Peyer's patch (tissue), 4 donors: ENCODE results near the gene CFAP97D1. TPM values are rescaled to one million over a fixed set of nuclear protein-coding genes. Genes with fewer than 3 reads are reported as not detected.

Source experiments
- DNase-seq, 3 donors: peaks; one replicate each; pipeline ENCODE4 v3.0.0-alpha.2; 2017 to 2019
- H3K27ac ChIP-seq, 4 donors: fragments of 200-600 bp; sonication (generic); one replicate each; pipeline ENCODE4 v1.5.1; 2016 to 2019
- H3K27me3 ChIP-seq, 2 donors: fragments of 200-600 bp; sonication (generic); one replicate each; pipeline ENCODE4 v1.5.1; 2019
- H3K36me3 ChIP-seq, 3 donors: fragments of 200-600 bp; sonication (generic); one replicate each; pipeline ENCODE4 v1.5.1; 2016 to 2019
- H3K4me1 ChIP-seq, 4 donors: fragments of 200-600 bp; sonication (generic); one replicate each; pipeline ENCODE4 v1.5.1; 2016 to 2019
- H3K4me3 ChIP-seq, 4 donors: fragments of 200-600 bp; sonication (generic); 1 replicate in 3 of 4; 2 replicates in 1 of 4; pipeline ENCODE4 v1.5.1; 2016 to 2019; ENCODE audit warnings: mild to moderate bottlenecking in 1 of 4
- H3K9me3 ChIP-seq, 4 donors: fragments of 200-600 bp; sonication (generic); one replicate each; pipeline ENCODE4 v1.5.1; 2016 to 2019; ENCODE audit warnings: mild to moderate bottlenecking in 1 of 4
- POLR2A ChIP-seq, 2 donors: fragments of 450-650 bp; IDR thresholded peaks; one replicate each; pipeline ENCODE4 v1.5.1; 2017; ENCODE audit warnings: antibody characterized with exemption in 2 of 2, mild to moderate bottlenecking in 2 of 2, moderate library complexity in 2 of 2
- total RNA-seq, 4 donors: library from RNA; depleted of rRNA; stranded (reverse); fragments of >200 nt; gene quantifications; one replicate each; pipeline ENCODE4 v1.1.0, GENCODE V29; 2016
- TF ChIP-seq, protein P1 (sequence below), 6 experiments: fragments of 450-650 bp in 4 of 6; fragments of 200-600 bp in 2 of 6; sonication (generic) in 1 of 6; IDR thresholded peaks; one replicate each; pipeline ENCODE4 v1.5.1; 2017 to 2019; ENCODE audit warnings: antibody characterized with exemption in 6 of 6, mild to moderate bottlenecking in 3 of 6, moderate library complexity in 1 of 6

The CFAP97D1 gene
- total RNA-seq, 4 donors from 2014 or later = not detected

DNA sequence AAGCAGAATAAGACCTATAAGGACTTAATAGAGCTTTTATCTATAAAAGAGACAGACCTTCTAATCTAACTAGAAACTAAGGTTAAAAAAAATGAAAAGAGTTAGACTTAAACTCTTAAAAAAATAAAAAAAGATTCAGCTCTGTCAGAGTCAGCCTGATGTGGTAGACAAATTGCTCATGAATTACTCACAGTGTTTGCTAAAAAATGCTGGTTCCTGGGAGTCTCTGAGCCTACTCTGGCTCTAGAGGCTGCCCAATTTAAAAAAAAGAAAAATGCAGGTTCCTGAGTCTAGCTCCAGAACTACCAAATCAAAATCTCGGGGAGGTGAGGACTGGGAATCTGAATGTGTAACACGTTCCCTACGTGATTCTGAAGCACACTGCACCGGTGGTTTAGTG is 39.7 kb upstream of the CFAP97D1 start:
- H3K4me1 ChIP-seq = no peaks in the 10 kb centered on the region
- no peaks in the 10 kb centered on the region for H3K9me3 ChIP-seq
- DNase-seq = no peak
- H3K36me3 ChIP-seq = no peaks in the 10 kb centered on the region
- no peaks in the 10 kb centered on the region for H3K27me3 ChIP-seq
- TF ChIP-seq, protein P1, sequence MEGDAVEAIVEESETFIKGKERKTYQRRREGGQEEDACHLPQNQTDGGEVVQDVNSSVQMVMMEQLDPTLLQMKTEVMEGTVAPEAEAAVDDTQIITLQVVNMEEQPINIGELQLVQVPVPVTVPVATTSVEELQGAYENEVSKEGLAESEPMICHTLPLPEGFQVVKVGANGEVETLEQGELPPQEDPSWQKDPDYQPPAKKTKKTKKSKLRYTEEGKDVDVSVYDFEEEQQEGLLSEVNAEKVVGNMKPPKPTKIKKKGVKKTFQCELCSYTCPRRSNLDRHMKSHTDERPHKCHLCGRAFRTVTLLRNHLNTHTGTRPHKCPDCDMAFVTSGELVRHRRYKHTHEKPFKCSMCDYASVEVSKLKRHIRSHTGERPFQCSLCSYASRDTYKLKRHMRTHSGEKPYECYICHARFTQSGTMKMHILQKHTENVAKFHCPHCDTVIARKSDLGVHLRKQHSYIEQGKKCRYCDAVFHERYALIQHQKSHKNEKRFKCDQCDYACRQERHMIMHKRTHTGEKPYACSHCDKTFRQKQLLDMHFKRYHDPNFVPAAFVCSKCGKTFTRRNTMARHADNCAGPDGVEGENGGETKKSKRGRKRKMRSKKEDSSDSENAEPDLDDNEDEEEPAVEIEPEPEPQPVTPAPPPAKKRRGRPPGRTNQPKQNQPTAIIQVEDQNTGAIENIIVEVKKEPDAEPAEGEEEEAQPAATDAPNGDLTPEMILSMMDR (IDR thresholded peaks at IDR 0.05) = no peak
- TF ChIP-seq POLR2A (IDR thresholded peaks at IDR 0.05) = no peak
- H3K27ac ChIP-seq = no peak overlapping the region
- no peak overlapping the region for H3K4me3 ChIP-seq

DNA sequence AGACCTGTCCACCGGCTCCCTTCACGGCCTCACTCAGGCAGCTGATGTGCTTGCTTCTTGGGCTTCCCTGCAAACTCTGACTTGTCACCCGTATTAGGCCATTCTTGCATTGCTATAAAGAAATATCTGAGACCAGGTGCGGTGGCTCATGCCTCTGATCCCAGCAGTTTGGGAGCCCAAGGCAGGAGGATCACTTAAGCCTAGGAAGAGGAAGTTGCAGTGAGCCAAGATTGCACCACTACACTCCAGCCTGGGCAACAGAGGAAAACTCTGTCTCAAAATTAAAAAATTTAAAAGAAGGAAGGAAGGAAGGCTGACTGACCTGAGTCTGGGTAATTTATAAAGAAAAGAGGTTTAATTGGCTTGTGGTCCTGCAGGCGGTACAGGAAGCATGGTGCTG is 38.6 kb upstream of the CFAP97D1 start:
- DNase-seq = no peak
- H3K4me1 ChIP-seq = no peaks in the 10 kb centered on the region
- no peaks in the 10 kb centered on the region for H3K9me3 ChIP-seq
- H3K27me3 ChIP-seq = no peaks in the 10 kb centered on the region
- no peak overlapping the region for H3K27ac ChIP-seq
- TF ChIP-seq POLR2A (IDR thresholded peaks at IDR 0.05) = no peak
- TF ChIP-seq, protein P1 (IDR thresholded peaks at IDR 0.05) = no peak
- no peak overlapping the region for H3K4me3 ChIP-seq
- no peaks in the 10 kb centered on the region for H3K36me3 ChIP-seq

DNA sequence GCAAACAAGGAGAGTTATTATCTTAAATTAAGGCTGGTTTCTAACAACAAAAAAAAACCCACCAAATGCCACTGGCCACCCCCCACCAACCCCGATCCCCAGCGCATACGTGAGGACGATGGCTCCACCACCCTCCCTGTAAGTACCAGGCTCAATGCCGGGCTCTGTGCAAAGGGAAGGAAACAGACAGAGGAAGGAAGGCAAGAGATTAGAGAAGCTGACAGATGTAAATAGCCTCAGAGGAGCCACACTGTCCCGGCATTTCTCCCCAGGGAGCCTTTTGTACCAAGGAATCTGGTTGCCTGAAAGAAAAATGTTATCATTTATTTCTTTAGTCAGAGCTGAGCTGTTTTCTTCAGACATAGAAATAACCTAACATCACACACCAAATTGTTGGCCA is 34.7 kb upstream of the CFAP97D1 start:
- H3K4me1 ChIP-seq = no peaks in the 10 kb centered on the region
- no peak for DNase-seq
- H3K4me3 ChIP-seq = no peak overlapping the region
- TF ChIP-seq, protein P1 (IDR thresholded peaks at IDR 0.05) = no peak
- no peak for TF ChIP-seq POLR2A (IDR thresholded peaks at IDR 0.05)
- H3K27ac ChIP-seq = no peak overlapping the region
- H3K9me3 ChIP-seq = no peaks in the 10 kb centered on the region
- H3K27me3 ChIP-seq = no peaks in the 10 kb centered on the region
- H3K36me3 ChIP-seq = no peaks in the 10 kb centered on the region

DNA sequence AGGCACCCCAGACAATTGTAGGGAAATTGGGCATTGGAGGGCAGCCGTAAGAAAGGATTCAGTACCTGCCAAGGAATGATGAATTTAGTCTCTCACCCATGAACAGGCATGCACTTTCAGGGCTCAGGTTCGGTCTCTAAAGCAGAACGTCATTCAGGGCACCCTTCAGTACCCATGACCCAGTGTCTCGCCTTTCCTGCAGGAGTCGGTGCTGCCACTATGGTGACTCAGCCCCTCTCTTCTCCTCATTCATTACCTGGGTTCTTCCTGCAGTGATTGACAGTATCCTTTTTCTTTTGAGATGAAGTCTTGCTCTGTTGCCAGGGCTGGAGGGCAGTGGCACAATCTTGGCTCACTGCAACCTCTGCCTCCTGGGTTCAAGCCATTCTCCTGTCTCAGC is 30.1 kb upstream of the CFAP97D1 start:
- H3K4me3 ChIP-seq = no peak overlapping the region
- H3K27me3 ChIP-seq = peaks cover 0 to 5% of the 10 kb centered on the region in 2 donors
- H3K9me3 ChIP-seq = no peaks in the 10 kb centered on the region
- no peaks in the 10 kb centered on the region for H3K36me3 ChIP-seq
- TF ChIP-seq POLR2A (IDR thresholded peaks at IDR 0.05) = no peak
- TF ChIP-seq, protein P1 (IDR thresholded peaks at IDR 0.05) = no peak
- H3K4me1 ChIP-seq = peaks cover 0 to 3% (median under 1%) of the 10 kb centered on the region in 4 donors
- DNase-seq = no peak
- H3K27ac ChIP-seq = no peak overlapping the region

DNA sequence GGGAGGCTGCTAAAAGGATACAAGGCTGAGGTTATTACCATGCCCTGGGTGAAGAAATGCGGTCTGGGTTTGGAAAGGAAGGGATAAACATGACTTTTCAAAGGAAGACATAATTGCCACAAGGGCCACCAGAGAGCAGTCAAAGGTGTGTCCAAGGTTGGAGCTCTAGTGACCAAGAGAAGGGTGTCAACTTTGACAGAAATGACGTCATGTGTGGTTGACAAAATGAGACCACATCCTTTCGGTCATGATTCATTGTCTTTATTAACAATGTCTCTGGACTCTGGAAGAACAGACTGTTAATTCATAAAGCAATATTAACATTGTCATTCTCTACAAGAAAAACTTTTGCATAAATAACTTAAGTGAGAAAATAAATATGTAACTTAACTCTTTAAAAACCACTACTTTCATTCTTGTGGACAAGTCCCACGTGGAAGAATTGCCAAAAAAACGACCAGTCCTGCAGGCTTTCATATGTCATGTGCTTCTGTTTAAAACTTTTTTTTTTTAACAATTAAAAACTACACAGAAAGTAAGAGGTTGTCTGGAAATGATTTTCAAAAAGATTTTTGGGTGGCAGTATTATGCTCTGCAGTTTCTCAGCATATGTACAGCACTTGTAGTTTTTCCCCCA is 26.6 kb upstream of the CFAP97D1 start:
- H3K27ac ChIP-seq = no peak overlapping the region

More for the DNA sequence above, 26.6 kb upstream of the CFAP97D1 start:
- no peaks in the 10 kb centered on the region for H3K36me3 ChIP-seq
- no peak for DNase-seq
- no peaks in the 10 kb centered on the region for H3K9me3 ChIP-seq
- TF ChIP-seq, protein P1 (IDR thresholded peaks at IDR 0.05) = no peak
- TF ChIP-seq POLR2A (IDR thresholded peaks at IDR 0.05) = no peak
- no peak overlapping the region for H3K4me3 ChIP-seq
- H3K4me1 ChIP-seq = peaks cover 0 to 9% (median 3%) of the 10 kb centered on the region in 4 donors
- H3K27me3 ChIP-seq = peaks cover 0 to 12% of the 10 kb centered on the region in 2 donors
